ENCODE measurements around the gene PPP1R14C.

PPP1R14C gene

DNA sequence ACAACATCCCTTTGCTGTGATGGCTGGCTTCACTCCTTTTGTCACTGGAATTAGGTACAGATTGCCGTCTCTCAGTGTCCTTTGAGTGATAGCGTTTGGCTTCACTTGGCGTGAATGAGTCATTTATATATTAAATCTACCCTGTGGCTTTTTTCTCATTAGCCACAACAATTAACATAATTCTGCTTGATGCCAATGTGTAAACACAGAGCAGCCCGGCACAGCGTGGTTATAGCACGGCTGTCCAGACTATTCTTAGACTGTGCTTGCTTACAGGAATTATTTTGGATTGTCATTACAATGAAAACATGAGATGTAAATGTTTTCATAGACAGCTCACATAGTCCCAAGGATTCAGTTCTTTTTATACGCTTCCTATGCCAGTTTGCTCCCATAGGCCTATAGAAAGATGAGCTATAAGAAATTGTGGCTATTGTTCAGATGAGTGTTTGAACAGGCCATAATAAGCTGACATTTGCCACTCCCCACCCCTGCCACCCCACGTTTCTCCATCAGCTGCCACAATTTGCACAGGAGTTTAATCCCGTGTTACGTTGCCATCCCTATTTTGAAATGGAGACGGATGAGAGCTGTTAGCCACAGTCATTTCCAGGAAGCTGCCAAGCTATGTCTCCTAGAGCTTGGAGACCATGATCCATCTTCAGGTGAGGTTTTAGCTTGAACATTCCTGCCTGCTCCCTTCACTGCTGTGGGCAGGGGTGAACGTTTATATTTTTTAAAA is 65.9 kb downstream of the PPP1R14C start:
- Histone ChIP-seq H3K18ac (ENCODE audit: low read length) (no peak overlapping the region), H4K91ac (ENCODE audit: low read depth, low read length, poor library complexity) (no peak overlapping the region), H3K9me3 (replicated peaks in 1 of 2; ENCODE audit: control insufficient read depth in 2 of 2, insufficient read depth in 1 of 2, low read depth in 1 of 2, low read length in 2 of 2) (no peaks in the 10 kb centered on the region), H2AFZ (ENCODE audit: low read length) (no peak overlapping the region), H3K4ac (ENCODE audit: low read length) (no peak overlapping the region), H2BK15ac (ENCODE audit: low read length) (no peak overlapping the region), H3K27me3 (ENCODE audit: control insufficient read depth in 3 of 3, insufficient read depth in 3 of 3, low read depth in 1 of 3, low read length in 3 of 3) (no peaks in the 10 kb centered on the region), H3K4me3 (ENCODE audit: low read length in 2 of 2) (no peak overlapping the region), H2BK12ac (ENCODE audit: low read length) (no peak overlapping the region), H2BK5ac (ENCODE audit: low read length) (no peak overlapping the region), H3K9ac (ENCODE audit: low read depth, low read length, poor library complexity) (no peak overlapping the region), H3K79me1 (ENCODE audit: low read depth, low read length) (no peaks in the 10 kb centered on the region), H3K23ac (ENCODE audit: low read depth, low read length, poor library complexity) (no peak overlapping the region), H2AK5ac (ENCODE audit: low read depth, low read length) (no peak overlapping the region), H3K27ac (replicated peaks; ENCODE audit: low read length) (no peak overlapping the region), H3K4me1 (ENCODE audit: control insufficient read depth in 2 of 2, insufficient read depth in 1 of 2, low read depth in 1 of 2, low read length in 2 of 2) (peaks cover 0 to 4% of the 10 kb centered on the region in 2 donors), H4K8ac (ENCODE audit: low read depth, low read length) (no peak overlapping the region), H3K14ac (ENCODE audit: low read length) (no peak overlapping the region), H3K4me2 (ENCODE audit: insufficient read depth, low read length, poor library complexity, severe bottlenecking) (no peak overlapping the region), H2BK120ac (ENCODE audit: low read depth, low read length) (no peak overlapping the region), H3K36me3 (replicated peaks in 1 of 2; ENCODE audit: control insufficient read depth in 2 of 2, insufficient read depth in 2 of 2, low read length in 2 of 2) (no peaks in the 10 kb centered on the region)
- no CpG with 5 or more reads among the region's 12 CpGs for WGBS, 2 donors (ENCODE audit: extremely low coverage in 2 of 2, insufficient read length in 2 of 2, insufficient replicate concordance in 1 of 2)
- DNase-seq (ENCODE audit: low spot score), result no peak

DNA sequence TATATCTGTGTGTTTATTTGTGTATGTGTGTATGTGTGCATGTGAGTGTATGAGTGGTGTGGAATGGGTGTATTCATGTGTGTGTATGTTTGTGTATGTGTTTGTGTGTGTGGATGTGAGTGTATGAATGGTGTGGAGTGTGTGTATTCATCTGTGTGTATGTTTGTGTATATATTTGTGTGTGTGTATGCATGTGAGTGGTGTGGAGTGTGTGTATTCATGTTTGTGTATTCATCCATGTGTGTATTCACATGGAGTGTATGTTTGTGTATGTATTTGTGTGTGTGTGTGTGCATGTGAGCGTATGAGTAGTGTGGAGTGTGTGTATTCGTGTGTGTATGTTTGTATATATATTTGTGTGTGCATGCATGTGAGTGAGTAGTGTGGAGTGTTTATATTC is 66.6 kb downstream of the PPP1R14C start:
- no peak for DNase-seq (ENCODE audit: low spot score)
- no peak overlapping the region for H3K27ac ChIP-seq (replicated peaks; ENCODE audit: low read length)

DNA sequence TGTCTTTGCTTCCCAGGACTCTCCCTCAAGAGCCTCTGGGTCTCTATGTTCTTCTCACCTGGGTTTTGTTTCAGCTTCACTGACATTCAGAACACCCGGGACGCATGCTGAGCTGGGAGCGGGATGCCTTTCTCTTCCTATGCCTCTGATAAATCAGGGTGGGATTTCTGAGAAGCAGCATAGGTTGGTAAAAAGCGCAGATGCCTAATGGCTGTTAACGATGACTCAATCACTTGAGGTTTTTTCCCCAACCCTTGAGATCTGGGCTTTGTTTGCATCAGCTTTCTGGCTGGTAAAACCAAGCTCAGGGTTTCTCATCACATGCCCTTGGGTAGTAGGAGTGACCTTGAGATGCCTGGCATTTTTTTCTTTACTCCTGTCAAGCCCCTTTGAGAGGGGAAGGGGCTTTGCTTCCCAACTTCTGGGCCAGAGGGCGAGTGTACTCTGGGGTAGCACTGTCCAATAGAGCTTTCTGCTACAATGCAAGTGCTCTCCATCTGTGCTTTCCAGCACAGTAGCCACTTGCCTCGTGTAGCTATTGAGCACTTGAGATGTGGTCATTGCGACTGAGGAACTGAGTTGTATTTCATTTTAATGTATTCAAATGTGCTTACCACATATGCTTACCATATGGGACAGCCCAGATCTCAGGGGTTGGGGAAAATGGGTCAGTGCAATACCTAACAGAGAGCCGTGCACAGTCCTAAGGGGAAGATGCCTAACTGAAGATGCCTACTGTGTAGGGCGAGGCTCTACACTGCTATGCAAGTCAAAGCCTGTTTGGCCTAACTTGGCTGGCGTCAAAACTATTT is 69.1 kb downstream of the PPP1R14C start:
- peaks cover 0 to 4% of the 10 kb centered on the region in 2 donors for H3K4me1 ChIP-seq (ENCODE audit: control insufficient read depth in 2 of 2, insufficient read depth in 1 of 2, low read depth in 1 of 2, low read length in 2 of 2)

More for the DNA sequence above, 66.6 kb downstream of the PPP1R14C start:
- Histone ChIP-seq H2AK5ac (ENCODE audit: low read depth, low read length) (no peak overlapping the region), H3K4me3 (ENCODE audit: low read length in 2 of 2) (no peak overlapping the region), H3K9me3 (replicated peaks in 1 of 2; ENCODE audit: control insufficient read depth in 2 of 2, insufficient read depth in 1 of 2, low read depth in 1 of 2, low read length in 2 of 2) (no peaks in the 10 kb centered on the region), H3K79me1 (ENCODE audit: low read depth, low read length) (no peaks in the 10 kb centered on the region), H3K14ac (ENCODE audit: low read length) (no peak overlapping the region), H2BK5ac (ENCODE audit: low read length) (no peak overlapping the region), H2BK120ac (ENCODE audit: low read depth, low read length) (no peak overlapping the region), H4K91ac (ENCODE audit: low read depth, low read length, poor library complexity) (no peak overlapping the region), H3K18ac (ENCODE audit: low read length) (no peak overlapping the region), H3K27me3 (ENCODE audit: control insufficient read depth in 3 of 3, insufficient read depth in 3 of 3, low read depth in 1 of 3, low read length in 3 of 3) (no peaks in the 10 kb centered on the region), H3K4ac (ENCODE audit: low read length) (no peak overlapping the region), H3K4me2 (ENCODE audit: insufficient read depth, low read length, poor library complexity, severe bottlenecking) (no peak overlapping the region), H3K4me1 (ENCODE audit: control insufficient read depth in 2 of 2, insufficient read depth in 1 of 2, low read depth in 1 of 2, low read length in 2 of 2) (peaks cover 0 to 4% of the 10 kb centered on the region in 2 donors), H3K23ac (ENCODE audit: low read depth, low read length, poor library complexity) (no peak overlapping the region), H2BK12ac (ENCODE audit: low read length) (no peak overlapping the region), H3K36me3 (replicated peaks in 1 of 2; ENCODE audit: control insufficient read depth in 2 of 2, insufficient read depth in 2 of 2, low read length in 2 of 2) (no peaks in the 10 kb centered on the region), H3K9ac (ENCODE audit: low read depth, low read length, poor library complexity) (no peak overlapping the region), H2BK15ac (ENCODE audit: low read length) (no peak overlapping the region), H2AFZ (ENCODE audit: low read length) (no peak overlapping the region), H4K8ac (ENCODE audit: low read depth, low read length) (no peak overlapping the region)
- WGBS, 2 donors (ENCODE audit: extremely low coverage in 2 of 2, insufficient read length in 2 of 2, insufficient replicate concordance in 1 of 2), result 100% methylated on average over 2 of the region's 2 CpGs; no CpG with 5 or more reads in 1 of the 2 donors

DNA sequence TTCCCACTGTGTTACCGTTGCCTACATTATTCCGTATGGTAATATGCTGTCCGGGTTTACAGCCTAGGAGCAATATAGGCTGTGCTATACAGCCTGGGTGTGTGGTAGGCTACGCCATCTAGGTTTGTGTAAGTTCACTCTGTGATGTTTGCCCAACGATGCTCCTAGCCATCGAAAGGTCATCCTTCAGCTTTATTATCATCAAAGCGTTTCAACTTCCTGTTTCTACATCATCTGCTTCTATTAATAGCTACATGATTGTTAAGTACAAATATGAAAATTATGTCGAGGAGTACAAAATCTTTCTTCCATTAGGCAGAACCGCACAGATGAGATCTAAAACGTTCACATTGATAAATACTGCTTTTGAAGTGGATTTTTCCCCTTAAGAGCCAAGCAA is 69.9 kb downstream of the PPP1R14C start:
- Histone ChIP-seq H2BK120ac (ENCODE audit: low read depth, low read length) (no peak overlapping the region), H3K14ac (ENCODE audit: low read length) (no peak overlapping the region)
- no CpG with 5 or more reads among the region's 10 CpGs for WGBS, 2 donors (ENCODE audit: extremely low coverage in 2 of 2, insufficient read length in 2 of 2, insufficient replicate concordance in 1 of 2)

More for the DNA sequence above, 69.1 kb downstream of the PPP1R14C start:
- no peak overlapping the region for H4K91ac ChIP-seq (ENCODE audit: low read depth, low read length, poor library complexity)
- no peak overlapping the region for H2BK15ac ChIP-seq (ENCODE audit: low read length)
- H2BK5ac ChIP-seq (ENCODE audit: low read length), result no peak overlapping the region
- no peak overlapping the region for H3K4me3 ChIP-seq (ENCODE audit: low read length in 2 of 2)
- H3K4ac ChIP-seq (ENCODE audit: low read length), result no peak overlapping the region
- no peak overlapping the region for H2AFZ ChIP-seq (ENCODE audit: low read length)
- no peak overlapping the region for H2BK12ac ChIP-seq (ENCODE audit: low read length)
- no peak overlapping the region for H3K4me2 ChIP-seq (ENCODE audit: insufficient read depth, low read length, poor library complexity, severe bottlenecking)
- H3K9ac ChIP-seq (ENCODE audit: low read depth, low read length, poor library complexity), result no peak overlapping the region
- H3K9me3 ChIP-seq (replicated peaks in 1 of 2; ENCODE audit: control insufficient read depth in 2 of 2, insufficient read depth in 1 of 2, low read depth in 1 of 2, low read length in 2 of 2), result no peaks in the 10 kb centered on the region
- H3K36me3 ChIP-seq (replicated peaks in 1 of 2; ENCODE audit: control insufficient read depth in 2 of 2, insufficient read depth in 2 of 2, low read length in 2 of 2), result peaks cover 0 to 18% of the 10 kb centered on the region in 2 donors
- DNase-seq (ENCODE audit: low spot score), result no peak
- H3K23ac ChIP-seq (ENCODE audit: low read depth, low read length, poor library complexity), result no peak overlapping the region
- WGBS, 2 donors (ENCODE audit: extremely low coverage in 2 of 2, insufficient read length in 2 of 2, insufficient replicate concordance in 1 of 2), result no CpG with 5 or more reads among the region's 11 CpGs
- no peaks in the 10 kb centered on the region for H3K27me3 ChIP-seq (ENCODE audit: control insufficient read depth in 3 of 3, insufficient read depth in 3 of 3, low read depth in 1 of 3, low read length in 3 of 3)
- no peak overlapping the region for H3K14ac ChIP-seq (ENCODE audit: low read length)
- H3K79me1 ChIP-seq (ENCODE audit: low read depth, low read length), result no peaks in the 10 kb centered on the region
- no peak overlapping the region for H4K8ac ChIP-seq (ENCODE audit: low read depth, low read length)
- no peak overlapping the region for H2BK120ac ChIP-seq (ENCODE audit: low read depth, low read length)
- no peak overlapping the region for H3K18ac ChIP-seq (ENCODE audit: low read length)
- no peak overlapping the region for H3K27ac ChIP-seq (replicated peaks; ENCODE audit: low read length)
- H2AK5ac ChIP-seq (ENCODE audit: low read depth, low read length), result no peak overlapping the region

More for the DNA sequence above, 69.9 kb downstream of the PPP1R14C start:
- no peak overlapping the region for H2BK5ac ChIP-seq (ENCODE audit: low read length)
- H3K23ac ChIP-seq (ENCODE audit: low read depth, low read length, poor library complexity), result no peak overlapping the region
- no peaks in the 10 kb centered on the region for H3K27me3 ChIP-seq (ENCODE audit: control insufficient read depth in 3 of 3, insufficient read depth in 3 of 3, low read depth in 1 of 3, low read length in 3 of 3)
- H4K91ac ChIP-seq (ENCODE audit: low read depth, low read length, poor library complexity), result no peak overlapping the region
- DNase-seq (ENCODE audit: low spot score), result no peak
- H3K9me3 ChIP-seq (replicated peaks in 1 of 2; ENCODE audit: control insufficient read depth in 2 of 2, insufficient read depth in 1 of 2, low read depth in 1 of 2, low read length in 2 of 2), result no peaks in the 10 kb centered on the region
- no peak overlapping the region for H2AK5ac ChIP-seq (ENCODE audit: low read depth, low read length)
- peaks cover 0 to 4% of the 10 kb centered on the region in 2 donors for H3K4me1 ChIP-seq (ENCODE audit: control insufficient read depth in 2 of 2, insufficient read depth in 1 of 2, low read depth in 1 of 2, low read length in 2 of 2)
- no peak overlapping the region for H3K4me3 ChIP-seq (ENCODE audit: low read length in 2 of 2)
- no peak overlapping the region for H2BK15ac ChIP-seq (ENCODE audit: low read length)
- H3K18ac ChIP-seq (ENCODE audit: low read length), result no peak overlapping the region
- no peak overlapping the region for H3K4ac ChIP-seq (ENCODE audit: low read length)
- H4K8ac ChIP-seq (ENCODE audit: low read depth, low read length), result no peak overlapping the region
- no peaks in the 10 kb centered on the region for H3K79me1 ChIP-seq (ENCODE audit: low read depth, low read length)
- no peak overlapping the region for H2BK12ac ChIP-seq (ENCODE audit: low read length)
- H3K9ac ChIP-seq (ENCODE audit: low read depth, low read length, poor library complexity), result no peak overlapping the region
- H2AFZ ChIP-seq (ENCODE audit: low read length), result no peak overlapping the region
- no peak overlapping the region for H3K4me2 ChIP-seq (ENCODE audit: insufficient read depth, low read length, poor library complexity, severe bottlenecking)
- no peak overlapping the region for H3K27ac ChIP-seq (replicated peaks; ENCODE audit: low read length)
- H3K36me3 ChIP-seq (replicated peaks in 1 of 2; ENCODE audit: control insufficient read depth in 2 of 2, insufficient read depth in 2 of 2, low read length in 2 of 2), result peaks cover 0 to 24% of the 10 kb centered on the region in 2 donors
